HG03159 (cell line): ENCODE data around the gene GPR137B.
A peak's percentile ranks its signal among the peaks of the same experiment; 100 is the strongest.
"Not testable (repeated sequence)": the region's sequence is repeated elsewhere in the genome, so short reads cannot be mapped to it uniquely, and the experiment has no call there.

Source experiments
- ATAC-seq: cut with Tn5 transposase; IDR thresholded peaks from one replicate; pipeline ENCODE4 v1.9.1; 2021; ENCODE audit warnings: mild to moderate bottlenecking, moderate library complexity; ENCODE audit not compliant: unreplicated experiment

GPR137B gene

DNA sequence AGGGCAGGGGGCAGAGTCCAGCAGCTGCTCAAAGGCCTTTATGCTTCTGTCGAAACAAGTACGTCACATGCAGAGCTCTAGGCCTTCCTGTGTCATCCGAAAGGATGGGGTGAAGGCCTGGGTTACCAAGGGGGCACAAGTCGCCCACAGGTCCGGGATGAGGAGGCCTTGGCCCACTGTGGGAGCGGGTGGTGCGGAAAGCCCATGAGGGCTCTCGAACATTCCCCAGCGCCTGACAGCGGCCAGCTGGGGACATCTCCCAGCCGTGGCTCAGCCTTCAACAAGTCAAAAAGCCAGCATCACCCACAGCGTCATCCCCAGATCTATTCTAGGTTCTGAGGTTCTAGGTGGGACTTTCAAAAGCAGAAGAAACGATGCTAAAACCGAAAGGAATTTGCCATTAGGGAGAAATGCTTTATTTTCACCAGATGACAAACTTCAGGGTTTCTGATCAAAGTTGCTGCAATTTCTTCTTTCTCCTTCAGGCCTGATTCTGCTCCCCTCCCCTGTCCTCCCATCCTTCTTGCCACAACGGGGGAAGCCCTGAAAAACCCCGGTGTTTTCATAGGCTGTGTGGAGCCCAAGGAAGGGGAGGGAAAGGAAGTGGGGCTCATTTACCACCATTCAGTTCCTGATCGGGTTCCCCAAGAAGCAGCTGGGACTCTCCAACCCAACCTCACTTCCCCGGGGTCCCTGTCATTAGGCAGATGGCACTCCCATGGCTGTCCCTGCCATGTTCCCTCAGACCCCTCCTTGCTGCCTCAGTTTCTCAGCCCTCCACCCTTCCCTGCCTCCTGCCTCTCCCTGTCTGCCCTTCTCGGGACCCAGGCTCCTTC lies 17.6 kb downstream of the GPR137B start:
- ATAC-seq, result peak; percentile 41

DNA sequence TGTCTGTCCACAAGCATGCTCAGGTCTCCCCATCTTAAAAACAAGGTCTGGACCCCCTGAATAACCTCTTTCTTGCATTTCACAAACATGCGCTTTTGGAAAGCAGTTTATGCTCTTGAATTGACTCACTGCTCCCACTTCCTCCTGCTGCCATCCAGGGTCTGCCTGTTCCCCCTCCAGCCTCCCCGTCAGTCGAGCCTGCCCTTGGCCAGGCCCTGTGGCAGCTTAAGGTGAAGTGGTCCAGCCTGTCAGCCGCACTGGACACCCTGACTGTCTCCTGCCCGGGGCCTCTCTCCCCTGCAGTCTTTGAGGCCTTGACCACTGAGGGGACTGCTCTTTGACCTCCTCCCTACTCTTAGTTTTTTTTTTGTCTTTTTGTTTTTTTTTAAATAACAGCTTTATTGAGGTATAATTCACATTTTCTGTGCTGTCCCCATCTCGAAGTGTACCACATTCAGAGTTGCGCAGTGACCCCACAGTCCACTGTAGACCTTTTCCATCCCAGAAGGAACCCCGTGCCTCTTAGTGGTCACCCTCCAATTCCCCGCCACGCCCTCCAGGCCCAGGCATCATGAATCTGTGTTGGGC lies 18.3 kb downstream of the GPR137B start:
- no peak for ATAC-seq

DNA sequence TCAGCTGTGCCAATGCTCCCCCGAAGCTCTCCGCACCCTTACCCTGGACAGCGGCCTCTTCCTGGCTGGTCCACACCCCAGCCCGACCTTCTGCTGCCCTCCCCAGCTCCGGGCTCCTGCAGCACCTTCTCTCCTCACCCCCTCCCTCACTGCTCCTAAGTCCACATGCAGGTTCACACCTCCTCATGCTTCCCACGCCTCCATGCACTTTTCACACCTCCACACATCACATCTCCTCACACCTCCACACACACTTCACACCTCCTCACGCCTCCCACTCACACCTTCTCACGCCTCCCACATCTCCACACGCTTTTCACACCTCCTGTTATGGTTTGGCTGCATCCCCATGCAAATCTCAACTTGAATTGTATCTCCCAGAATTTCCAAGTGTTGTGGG lies 18.9 kb downstream of the GPR137B start:
- ATAC-seq, result no peak

DNA sequence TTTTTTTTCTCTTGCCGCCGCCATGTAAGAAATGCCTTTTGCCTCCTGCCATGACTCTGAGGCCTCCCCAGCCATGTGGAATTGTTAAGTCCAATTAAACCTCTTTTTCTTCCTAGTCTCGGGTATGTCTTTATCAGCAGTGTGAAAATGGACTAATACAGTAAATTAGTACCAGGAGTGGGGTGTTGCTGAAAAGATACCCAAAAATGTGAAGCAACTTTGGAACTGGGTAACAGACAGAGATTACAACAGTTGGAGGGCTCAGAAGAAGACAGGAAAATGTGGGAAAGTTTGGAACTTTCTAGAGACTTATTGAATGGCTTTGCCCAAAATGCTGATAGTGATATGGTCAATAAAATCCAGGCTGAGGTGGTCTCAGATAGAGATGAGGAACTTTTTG lies 19.4 kb downstream of the GPR137B start:
- ATAC-seq, result not testable (repeated sequence)

DNA sequence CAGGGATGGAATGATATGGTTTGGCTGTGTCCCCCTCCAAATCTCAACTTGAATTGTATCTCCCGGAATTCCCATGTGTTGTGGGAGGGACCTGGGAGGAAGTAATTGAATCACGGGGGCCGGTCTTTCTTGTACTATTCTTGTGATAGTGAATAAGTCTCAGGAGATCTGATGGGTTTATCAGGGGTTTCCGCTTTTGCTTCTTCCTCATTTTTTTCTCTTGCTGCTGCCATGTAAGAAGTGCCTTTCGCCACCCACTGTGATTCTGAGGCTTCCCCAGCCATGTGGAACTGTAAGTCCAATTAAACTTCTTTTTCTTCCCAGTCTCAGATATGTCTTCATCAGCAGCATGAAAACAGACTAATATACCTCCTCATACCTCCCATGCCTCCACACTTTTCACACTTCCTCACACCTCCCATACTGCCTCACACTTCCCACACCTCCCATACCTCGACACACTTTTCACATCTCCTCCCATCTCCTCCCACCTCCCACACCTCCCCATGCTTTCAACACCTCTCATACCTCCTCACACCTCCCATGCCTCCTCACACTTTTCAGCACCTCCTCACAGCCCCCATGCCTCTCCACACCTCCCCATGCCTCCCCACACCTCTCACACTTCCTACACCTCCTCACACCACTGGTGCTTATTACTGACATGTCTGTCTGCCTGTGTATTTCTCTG lies 21.3 kb downstream of the GPR137B start:
- ATAC-seq, result no peak

DNA sequence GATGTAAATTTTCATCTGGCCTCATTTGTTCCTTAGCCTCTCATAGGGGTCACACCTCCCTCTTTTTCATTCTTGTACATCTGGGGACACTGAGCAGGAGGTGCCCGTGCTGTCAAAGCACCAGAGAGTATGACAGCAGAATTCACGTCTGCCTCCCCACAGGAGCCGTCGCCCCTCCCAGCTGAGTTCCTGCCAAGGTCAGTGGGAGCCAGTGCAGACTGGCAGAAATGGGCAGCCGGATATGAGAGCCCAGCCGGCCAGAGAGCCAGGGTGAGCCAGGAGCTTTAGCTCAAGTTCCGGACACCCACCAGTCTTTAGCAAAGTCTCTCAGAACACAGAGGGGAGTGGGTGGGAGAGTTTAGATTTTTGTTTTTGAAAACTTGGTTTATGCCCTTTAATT lies 21.9 kb downstream of the GPR137B start:
- ATAC-seq, result no peak

DNA sequence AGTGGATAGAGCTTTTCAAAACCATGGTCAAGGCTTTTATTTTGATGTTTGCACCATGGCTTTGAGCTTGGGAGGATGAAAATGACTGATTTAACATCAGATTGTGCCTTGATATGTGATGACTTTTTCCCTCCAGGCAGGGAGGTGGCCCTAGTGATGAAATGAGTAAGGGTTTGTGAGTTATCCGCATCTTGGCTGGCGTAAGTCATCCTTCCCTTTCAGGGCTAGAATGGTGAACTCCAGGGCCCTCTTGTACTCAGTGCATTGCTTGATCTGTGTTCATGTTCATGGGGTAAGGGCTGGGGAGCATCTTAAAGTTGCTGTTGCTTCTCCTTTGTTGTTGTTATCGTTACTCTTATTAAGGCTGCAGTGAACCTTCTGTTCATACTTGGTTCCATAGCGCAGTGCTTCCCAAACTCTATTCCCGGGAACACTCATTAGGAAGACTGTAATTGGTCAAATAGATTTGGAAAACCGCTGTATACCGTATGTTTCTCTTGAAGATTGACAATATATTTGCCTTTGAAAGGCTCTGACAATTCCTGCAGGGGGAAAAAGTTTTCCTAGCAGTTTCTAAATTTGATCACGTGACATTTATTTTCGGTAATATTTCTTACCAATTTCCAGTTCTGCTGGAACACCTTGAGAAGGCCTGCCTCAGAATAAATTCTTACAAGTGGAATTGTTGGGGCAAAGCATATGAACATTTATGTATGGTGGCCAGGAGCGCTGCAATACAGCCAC lies 23.1 kb downstream of the GPR137B start:
- ATAC-seq, result no peak

DNA sequence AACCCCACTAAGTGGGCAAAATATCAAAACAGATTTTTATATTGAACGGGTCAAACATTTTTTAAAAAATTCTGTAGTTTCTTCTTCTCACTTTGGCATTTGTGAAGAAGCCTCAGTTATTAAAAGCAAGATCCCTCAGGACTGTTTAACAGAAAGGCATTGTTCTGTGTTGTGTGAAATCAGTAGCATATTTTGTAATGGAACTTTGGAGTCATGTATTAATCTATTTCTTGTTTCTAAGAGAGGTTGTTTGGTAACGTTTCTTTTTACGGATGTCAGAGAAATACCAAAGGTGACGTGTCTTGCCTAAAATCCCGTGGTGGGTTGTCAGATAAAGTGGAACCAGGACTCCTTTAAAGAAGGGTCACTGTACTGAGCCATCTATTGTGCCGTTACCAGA lies 23.7 kb downstream of the GPR137B start:
- ATAC-seq, result no peak

DNA sequence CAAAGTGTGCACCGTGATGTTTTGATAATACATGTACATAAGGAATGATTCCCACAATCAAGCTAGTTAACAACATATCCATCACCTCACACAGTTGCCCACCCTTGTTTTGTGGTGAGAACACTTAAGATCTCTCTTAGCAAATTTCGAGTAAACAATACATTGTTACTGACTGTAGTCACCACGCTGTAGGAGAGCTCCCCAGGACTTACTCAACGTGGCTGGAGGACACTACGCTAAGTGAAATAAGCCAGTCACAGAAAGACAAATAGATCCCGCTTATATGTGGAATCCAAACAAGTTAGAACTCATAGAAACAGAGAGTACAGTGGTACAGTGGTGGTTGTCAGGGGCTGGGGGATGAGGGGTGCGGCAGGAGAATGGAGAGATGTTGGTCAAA lies 24.8 kb downstream of the GPR137B start:
- ATAC-seq, result no peak

DNA sequence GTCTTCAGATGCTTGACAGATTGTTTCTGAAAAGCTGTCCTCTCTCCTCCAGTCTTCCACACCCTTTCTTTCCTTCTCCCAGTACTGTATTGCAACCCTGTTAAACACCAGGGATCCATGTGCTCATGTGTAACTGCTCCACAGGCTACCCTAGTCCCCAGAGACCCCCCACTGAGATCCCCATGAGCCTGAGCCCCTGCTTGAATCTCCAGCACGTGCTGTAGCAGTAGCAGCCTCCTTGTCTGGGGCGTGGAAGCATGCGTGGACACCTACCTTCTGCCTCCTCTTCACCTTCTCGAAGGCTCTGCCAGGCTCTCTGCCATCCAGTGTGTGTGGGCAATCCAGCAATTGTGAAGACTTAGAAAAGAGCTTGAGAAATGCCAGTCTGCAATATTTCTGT lies 25.2 kb downstream of the GPR137B start:
- ATAC-seq, result no peak

DNA sequence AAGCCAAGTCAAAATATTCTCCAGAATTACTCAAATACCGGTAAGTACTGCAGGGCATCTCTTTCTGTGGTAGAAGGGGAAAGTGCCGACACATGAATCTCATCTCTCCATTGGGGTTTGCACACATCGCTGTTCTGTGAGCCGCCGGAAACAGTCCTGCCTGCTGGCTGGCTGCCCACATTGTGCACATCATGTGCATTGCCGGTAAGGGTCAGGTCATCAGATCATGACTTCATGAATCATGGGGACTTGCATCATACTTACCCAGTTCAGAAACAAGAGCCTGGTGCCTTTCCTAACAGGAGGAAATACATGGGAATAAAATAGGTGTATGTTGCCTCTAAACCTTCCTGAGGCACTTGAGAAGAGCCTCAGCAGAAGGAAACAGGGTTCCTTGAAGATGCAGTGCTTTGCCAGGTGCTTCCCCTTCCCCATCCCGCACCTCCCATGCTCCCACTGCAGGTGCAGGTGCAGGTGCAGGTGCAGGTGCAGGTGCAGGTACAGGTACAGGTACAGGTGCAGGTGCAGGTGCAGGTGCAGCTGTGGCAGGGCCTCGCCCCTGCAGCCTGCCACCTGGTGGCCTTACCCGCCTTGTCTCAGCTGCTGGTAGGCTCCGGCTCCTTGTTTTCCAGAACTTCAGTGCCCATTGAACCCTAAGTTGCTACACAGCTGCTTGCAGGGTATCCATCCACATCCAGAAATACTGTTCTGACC lies 26.5 kb downstream of the GPR137B start:
- ATAC-seq, result no peak

DNA sequence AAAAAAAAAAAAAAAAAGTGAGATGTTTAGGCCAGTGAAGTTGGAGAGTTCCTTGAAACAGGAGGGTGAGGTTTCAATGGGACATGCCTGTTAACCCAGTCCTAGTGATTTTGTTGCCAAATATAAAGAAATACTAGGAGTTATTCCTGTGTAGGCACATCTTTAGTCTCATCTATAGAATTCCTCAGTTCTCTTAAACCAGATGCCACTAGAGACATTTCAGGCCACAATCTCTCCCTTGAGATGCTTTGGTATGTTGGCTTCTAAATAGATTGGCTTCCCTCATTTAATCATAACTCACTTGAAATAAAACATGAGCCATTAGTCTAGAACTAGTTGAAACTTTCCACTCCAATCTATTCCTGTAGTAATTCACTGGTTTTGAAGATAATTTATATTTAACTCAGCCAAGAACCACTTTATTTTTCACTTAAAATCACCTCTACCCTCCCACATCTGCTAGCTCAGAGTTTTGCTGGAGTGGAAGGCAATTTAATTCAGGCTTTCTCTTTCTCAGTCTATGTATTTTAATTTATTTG lies 29.8 kb downstream of the GPR137B start:
- no peak for ATAC-seq

DNA sequence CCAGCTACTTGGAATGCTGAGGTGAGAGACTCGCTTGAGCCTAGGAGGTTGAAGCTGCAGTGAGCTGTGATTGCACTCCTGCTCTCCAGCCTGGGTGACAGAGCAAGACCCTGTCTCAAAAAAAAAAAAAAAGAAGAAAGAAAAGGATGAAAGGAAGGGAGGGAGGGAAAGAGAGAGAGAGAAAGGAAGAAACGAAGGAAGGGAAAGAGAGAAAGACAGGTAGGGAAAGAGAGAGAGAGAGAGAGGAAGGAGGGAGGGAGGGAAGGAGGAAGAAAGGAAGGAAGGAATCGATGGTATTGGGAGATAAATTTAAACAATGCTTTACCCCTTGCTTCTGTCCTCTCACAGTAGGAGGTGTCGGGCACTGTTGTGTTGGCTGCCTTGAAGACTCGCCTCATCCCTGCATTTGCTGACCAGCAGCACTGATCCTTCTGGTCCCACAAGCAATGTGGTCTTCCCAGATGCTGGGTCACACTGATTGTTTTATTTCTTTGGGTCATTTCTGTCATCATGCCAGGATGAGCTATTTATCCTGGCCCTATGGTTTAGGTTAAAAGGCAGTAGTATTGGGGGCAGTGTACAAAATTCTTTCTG lies 30.9 kb downstream of the GPR137B start:
- ATAC-seq, result no peak

DNA sequence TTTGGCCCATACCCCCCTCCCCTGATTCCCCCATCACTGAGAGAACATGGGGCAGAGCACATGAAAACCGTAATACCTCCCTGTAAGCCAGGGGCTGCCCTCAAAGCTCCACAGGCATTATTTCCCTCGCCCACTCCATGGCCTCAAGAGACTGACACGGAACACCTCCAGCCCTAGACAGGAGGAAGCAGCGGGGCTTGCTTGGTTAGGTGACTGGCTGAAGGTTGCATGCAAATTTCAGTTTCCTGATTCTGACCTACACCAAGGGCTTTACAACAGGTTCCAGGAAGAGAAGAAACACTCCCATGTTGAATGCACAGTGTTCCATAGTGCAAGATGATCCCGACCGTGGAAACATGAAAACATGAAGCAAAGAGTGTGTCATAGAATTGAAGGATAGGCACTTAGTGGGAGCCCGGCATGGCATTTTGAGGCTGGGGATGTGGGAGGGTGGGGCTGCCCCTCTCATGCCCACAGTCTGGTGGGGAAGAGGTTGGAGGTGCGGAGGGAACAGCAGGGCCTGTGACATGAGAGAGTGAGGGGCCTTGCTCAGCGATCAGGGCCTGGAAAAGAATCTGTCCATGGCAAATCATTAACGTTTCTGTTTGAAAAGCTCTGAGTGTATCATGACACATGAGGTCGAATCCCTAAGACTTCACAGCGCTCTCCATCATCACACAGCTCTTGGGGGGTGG lies 33.5 kb downstream of the GPR137B start:
- peak; percentile 53 for ATAC-seq

DNA sequence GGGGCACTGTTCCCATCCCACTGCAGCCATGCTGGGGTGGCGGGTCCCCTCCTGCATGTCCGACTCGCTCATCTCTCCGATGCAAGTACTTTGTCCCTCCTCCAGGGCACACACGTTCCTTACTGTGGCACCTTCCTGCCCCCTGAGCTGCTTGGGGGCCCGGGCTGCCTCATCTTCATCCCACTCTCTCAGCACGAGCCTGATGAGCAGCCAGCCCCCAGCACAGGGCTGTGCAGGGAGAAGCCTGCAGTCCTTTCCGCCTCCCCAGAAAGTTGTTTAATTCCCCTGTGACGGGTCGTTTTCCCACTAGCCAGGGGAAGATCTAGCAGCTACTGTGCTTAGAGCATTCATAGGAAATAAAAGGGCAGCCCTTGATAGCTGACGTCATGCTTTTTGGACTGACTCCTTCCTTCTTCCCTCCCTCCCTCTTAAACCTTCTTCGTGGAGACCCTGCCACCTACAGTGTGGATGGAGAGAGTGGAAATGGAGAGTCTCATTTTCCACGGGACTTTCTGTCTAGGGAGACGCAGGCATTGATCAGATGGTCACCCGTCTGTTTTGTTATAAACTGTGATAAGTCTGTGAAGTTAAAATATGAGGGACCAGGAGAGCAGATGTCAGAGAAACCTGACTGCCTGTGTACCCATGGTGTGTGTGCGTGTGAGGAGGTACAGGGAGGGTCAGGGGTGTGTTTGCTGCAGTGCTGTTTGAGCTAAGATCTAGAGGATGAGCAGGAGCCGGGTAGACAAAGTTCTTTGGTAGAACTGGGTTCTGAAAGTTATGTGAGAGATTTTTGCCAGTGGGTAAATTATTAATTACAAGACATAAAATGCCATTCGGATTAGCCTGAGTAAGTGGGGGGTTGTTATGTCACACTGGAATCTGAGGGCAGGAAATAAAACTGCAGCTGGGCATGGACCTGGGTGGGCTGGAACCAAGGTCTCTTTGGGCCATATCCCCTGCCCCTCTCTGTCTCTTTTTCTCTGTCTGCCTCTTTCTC lies 34.3 kb downstream of the GPR137B start:
- ATAC-seq, result no peak

DNA sequence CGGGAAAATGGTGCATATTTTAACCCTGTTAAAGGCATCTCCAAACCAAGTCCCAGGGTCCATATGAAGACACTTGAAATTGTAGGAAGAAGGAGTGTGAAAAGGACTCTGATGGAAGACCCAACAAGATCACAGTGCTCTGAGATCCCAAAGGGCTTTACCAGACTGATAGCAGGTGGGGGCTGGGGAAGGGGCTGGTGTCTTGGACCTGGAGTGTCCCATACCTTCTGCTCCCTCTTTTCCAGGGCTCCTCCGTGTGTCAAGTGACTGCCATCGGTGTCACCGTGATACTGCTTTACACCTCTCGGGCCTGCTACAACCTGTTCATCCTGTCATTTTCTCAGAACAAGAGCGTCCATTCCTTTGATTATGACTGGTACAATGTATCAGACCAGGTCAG lies 37.3 kb downstream of the GPR137B start:
- no peak for ATAC-seq

DNA sequence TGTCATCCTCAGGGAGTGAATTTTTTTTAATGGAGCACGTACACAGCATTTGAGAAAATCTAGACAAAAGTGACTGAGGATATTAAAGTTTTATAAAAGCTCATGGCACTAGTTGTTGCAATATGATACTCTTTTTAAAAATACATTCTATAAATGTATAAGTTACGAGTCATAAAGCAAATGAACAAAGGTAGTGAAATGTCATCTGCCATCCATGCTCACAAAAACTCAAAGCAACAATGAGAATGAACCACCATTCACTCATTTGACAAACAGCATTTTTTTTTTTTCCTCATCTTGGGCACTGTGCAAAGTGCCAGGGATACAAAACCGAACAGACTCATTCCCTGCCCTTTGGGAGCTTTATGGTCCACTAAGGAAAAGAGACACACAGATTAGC lies 38.7 kb downstream of the GPR137B start:
- no peak for ATAC-seq

DNA sequence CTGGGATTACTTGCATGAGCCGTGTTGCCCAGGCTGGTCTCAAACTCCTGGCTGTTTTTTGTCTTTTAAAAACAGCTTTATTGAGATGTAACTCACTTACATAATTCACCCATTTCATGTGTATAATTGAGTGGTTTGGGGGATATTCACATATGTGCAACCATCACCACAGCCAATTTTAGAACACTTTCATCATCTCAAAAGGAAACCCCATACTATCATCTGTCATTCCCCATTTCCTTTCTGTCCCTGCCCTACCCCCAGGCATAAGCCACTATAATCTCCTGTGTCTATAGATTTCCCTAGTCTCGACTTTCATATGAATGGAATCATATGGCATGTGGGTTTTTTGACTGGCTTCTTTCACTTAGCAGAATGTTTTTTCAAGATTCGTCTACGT lies 43.3 kb downstream of the GPR137B start:
- ATAC-seq, result no peak
